Activated CD4-positive, alpha-beta memory T cell treated with anti-CD3 and anti-CD28 coated beads, Interleukin-2, amount 10 ng/mL, durations not matched to agents 7 days and 5 days (primary cell): ENCODE measurements around the gene MYMK. TPM values are rescaled to one million over a fixed set of nuclear protein-coding genes. Genes with fewer than 3 reads are reported as not detected.
A peak's percentile ranks its signal among the peaks of the same experiment; 100 is the strongest.

ENCODE experiments used
- CTCF ChIA-PET: fragments of 350-600 bp; sonication (Branson Sonifier 250); formaldehyde crosslinking; loops from one replicate; lab custom pipeline; 2021; ENCODE audit warnings: antibody characterized with exemption, inconsistent platforms; lab: Charles Lee
- POLR2A ChIA-PET: fragments of 350-600 bp; sonication (Branson Sonifier 250); formaldehyde crosslinking; loops from one replicate; lab custom pipeline; 2021; ENCODE audit warnings: antibody characterized with exemption; lab: Charles Lee
- DNase-seq: peaks from one replicate; pipeline ENCODE4 v3.0.0-alpha.2; 2020
- H3K27ac Mint-ChIP-seq: one replicate; pipeline ENCODE4 v1.8.0; 2021; ENCODE audit warnings: mild to moderate bottlenecking, mixed read lengths
- H3K27me3 Mint-ChIP-seq: one replicate; pipeline ENCODE4 v1.8.0; 2021; ENCODE audit warnings: mixed read lengths
- H3K36me3 Mint-ChIP-seq: one replicate; pipeline ENCODE4 v1.8.0; 2021; ENCODE audit warnings: low read depth, mixed read lengths
- H3K4me1 Mint-ChIP-seq: one replicate; pipeline ENCODE4 v1.8.0; 2021; ENCODE audit warnings: mixed read lengths
- H3K4me3 Mint-ChIP-seq: one replicate; pipeline ENCODE4 v1.8.0; 2021; ENCODE audit warnings: mild to moderate bottlenecking, mixed read lengths
- H3K9me3 Mint-ChIP-seq: one replicate; pipeline ENCODE4 v1.8.0; 2021; ENCODE audit warnings: mixed read lengths
- total RNA-seq, 2 experiments: library from RNA; stranded (reverse); gene quantifications; one replicate each; pipeline ENCODE4 v1.2.3, GENCODE V29; 2021

MYMK gene
- total RNA-seq, 2 experiments from 2014 or later = not detected

GRCh38 chr9:133535306-133535877 lies 10.6 kb upstream of the MYMK start:
- Mint-ChIP-seq H3K27ac (no peak overlapping the region), H3K9me3 (no peaks in the 10 kb centered on the region), H3K4me1 (no peaks in the 10 kb centered on the region), H3K4me3 (no peak overlapping the region), H3K36me3 (no peaks in the 10 kb centered on the region), H3K27me3 (peaks cover 20% of the 10 kb centered on the region)
- POLR2A ChIA-PET = no interaction called here
- CTCF ChIA-PET = no interaction called here
- no peak for DNase-seq

GRCh38 chr9:133534346-133535291 lies 9.9 kb upstream of the MYMK start, which contains the start of gene ADAMTSL2:
Gene ADAMTSL2 (plus strand): TSS chr9:133534704. CDS start chr9:133536713, 2,009 bp downstream.
- no peaks in the 10 kb centered on the region for H3K36me3 Mint-ChIP-seq

GRCh38 chr9:133533857-133534256 lies 9.1 kb upstream of the MYMK start:
- POLR2A ChIA-PET = no interaction called here
- CTCF ChIA-PET = no interaction called here
- H3K4me3 Mint-ChIP-seq = no peak overlapping the region
- H3K9me3 Mint-ChIP-seq = no peaks in the 10 kb centered on the region
- DNase-seq = no peak
- no peaks in the 10 kb centered on the region for H3K36me3 Mint-ChIP-seq
- peaks cover 17% of the 10 kb centered on the region for H3K27me3 Mint-ChIP-seq
- no peaks in the 10 kb centered on the region for H3K4me1 Mint-ChIP-seq
- no peak overlapping the region for H3K27ac Mint-ChIP-seq

More at GRCh38 chr9:133534346-133535291, 9.9 kb upstream of the MYMK start, which contains the start of gene ADAMTSL2:
- no peak for DNase-seq
- H3K4me1 Mint-ChIP-seq = no peaks in the 10 kb centered on the region
- POLR2A ChIA-PET = no interaction called here
- peaks cover 20% of the 10 kb centered on the region for H3K27me3 Mint-ChIP-seq
- no peaks in the 10 kb centered on the region for H3K9me3 Mint-ChIP-seq
- CTCF ChIA-PET = no interaction called here
- no peak within 1 kb of the TSS for H3K4me3 Mint-ChIP-seq
- H3K27ac Mint-ChIP-seq = no peak within 1 kb of the TSS

- no peaks in the 10 kb centered on the region for H3K4me1 Mint-ChIP-seq
- H3K4me3 Mint-ChIP-seq = no peak overlapping the region
- no peak overlapping the region for H3K27ac Mint-ChIP-seq
- no peaks in the 10 kb centered on the region for H3K9me3 Mint-ChIP-seq
- peaks cover 17% of the 10 kb centered on the region for H3K27me3 Mint-ChIP-seq
- POLR2A ChIA-PET = no interaction called here
- CTCF ChIA-PET = no interaction called here
- DNase-seq = peak; percentile 59
- H3K36me3 Mint-ChIP-seq = no peaks in the 10 kb centered on the region
These were observed 8.3 kb upstream of the MYMK start for GRCh38 chr9:133532937-133533668.

- H3K36me3 Mint-ChIP-seq = no peaks in the 10 kb centered on the region
- H3K27me3 Mint-ChIP-seq = peaks cover 17% of the 10 kb centered on the region
- H3K4me1 Mint-ChIP-seq = no peaks in the 10 kb centered on the region
- ChIA-PET CTCF (no interaction called here), POLR2A (no interaction called here)
- H3K4me3 Mint-ChIP-seq = no peak overlapping the region
- DNase-seq = no peak
- no peak overlapping the region for H3K27ac Mint-ChIP-seq
- H3K9me3 Mint-ChIP-seq = no peaks in the 10 kb centered on the region
These were observed 6.5 kb upstream of the MYMK start for GRCh38 chr9:133531293-133531692.

- Mint-ChIP-seq H3K36me3 (no peaks in the 10 kb centered on the region), H3K27me3 (peaks cover 19% of the 10 kb centered on the region), H3K4me1 (no peaks in the 10 kb centered on the region), H3K27ac (no peak overlapping the region), H3K4me3 (no peak overlapping the region), H3K9me3 (no peaks in the 10 kb centered on the region)
- ChIA-PET POLR2A (no interaction called here), CTCF (no interaction called here)
- DNase-seq = no peak
These were observed 5.1 kb upstream of the MYMK start for GRCh38 chr9:133529874-133530273.

GRCh38 chr9:133529457-133529856 lies 4.7 kb upstream of the MYMK start:
- Mint-ChIP-seq H3K27me3 (peaks cover 19% of the 10 kb centered on the region), H3K27ac (no peak overlapping the region), H3K9me3 (no peaks in the 10 kb centered on the region), H3K36me3 (no peaks in the 10 kb centered on the region), H3K4me3 (no peak overlapping the region), H3K4me1 (no peaks in the 10 kb centered on the region)
- ChIA-PET POLR2A (no interaction called here), CTCF (no interaction called here)
- no peak for DNase-seq

- ChIA-PET CTCF (no interaction called here), POLR2A (no interaction called here)
- H3K4me3 Mint-ChIP-seq = no peak overlapping the region
- no peaks in the 10 kb centered on the region for H3K9me3 Mint-ChIP-seq
- H3K27ac Mint-ChIP-seq = no peak overlapping the region
- no peaks in the 10 kb centered on the region for H3K36me3 Mint-ChIP-seq
- H3K4me1 Mint-ChIP-seq = no peaks in the 10 kb centered on the region
- H3K27me3 Mint-ChIP-seq = peaks cover 17% of the 10 kb centered on the region
- no peak for DNase-seq
These were observed 4.1 kb upstream of the MYMK start for GRCh38 chr9:133528876-133529241.

GRCh38 chr9:133528001-133528875 lies 3.5 kb upstream of the MYMK start:
- H3K36me3 Mint-ChIP-seq = no peaks in the 10 kb centered on the region
- H3K4me3 Mint-ChIP-seq = no peak overlapping the region
- peaks cover 12% of the 10 kb centered on the region for H3K27me3 Mint-ChIP-seq
- no peak overlapping the region for H3K27ac Mint-ChIP-seq
- no peak for DNase-seq
- ChIA-PET CTCF (no interaction called here), POLR2A (no interaction called here)
- no peaks in the 10 kb centered on the region for H3K4me1 Mint-ChIP-seq
- H3K9me3 Mint-ChIP-seq = no peaks in the 10 kb centered on the region

- H3K4me3 Mint-ChIP-seq = no peak overlapping the region
- no peak for DNase-seq
- peaks cover 5% of the 10 kb centered on the region for H3K27me3 Mint-ChIP-seq
- no peaks in the 10 kb centered on the region for H3K4me1 Mint-ChIP-seq
- CTCF ChIA-PET = no interaction called here
- no peaks in the 10 kb centered on the region for H3K36me3 Mint-ChIP-seq
- no peak overlapping the region for H3K27ac Mint-ChIP-seq
- no peaks in the 10 kb centered on the region for H3K9me3 Mint-ChIP-seq
- POLR2A ChIA-PET = no interaction called here
These were observed 2.7 kb upstream of the MYMK start for GRCh38 chr9:133527444-133527920.

- no peaks in the 10 kb centered on the region for H3K4me1 Mint-ChIP-seq
- no peaks in the 10 kb centered on the region for H3K36me3 Mint-ChIP-seq
- ChIA-PET CTCF (no interaction called here), POLR2A (no interaction called here)
- no peak overlapping the region for H3K4me3 Mint-ChIP-seq
- no peaks in the 10 kb centered on the region for H3K9me3 Mint-ChIP-seq
- H3K27me3 Mint-ChIP-seq = peaks cover 5% of the 10 kb centered on the region
- H3K27ac Mint-ChIP-seq = no peak overlapping the region
- no peak for DNase-seq
These were observed 2.1 kb upstream of the MYMK start for GRCh38 chr9:133526721-133527321.

- Mint-ChIP-seq H3K4me3 (no peak overlapping the region), H3K9me3 (no peaks in the 10 kb centered on the region), H3K27me3 (peaks cover 5% of the 10 kb centered on the region), H3K4me1 (no peaks in the 10 kb centered on the region), H3K27ac (no peak overlapping the region), H3K36me3 (no peaks in the 10 kb centered on the region)
- no peak for DNase-seq
- ChIA-PET POLR2A (no interaction called here), CTCF (interaction anchor here (0.5 kb wide), 1 partner anchor 714 kb away, joined by 3 read pairs; no protein-coding TSS in a partner anchor)
These were observed 918 bp upstream of the MYMK start for GRCh38 chr9:133525677-133526076.
